ENCODE measurements around the gene ENHO. TPM values are rescaled to one million over a fixed set of nuclear protein-coding genes. Genes with fewer than 3 reads are reported as not detected.

The ENHO gene
- total RNA-seq, 2 experiments from 2014 or later, result 0.45 TPM; not detected in 1

DNA sequence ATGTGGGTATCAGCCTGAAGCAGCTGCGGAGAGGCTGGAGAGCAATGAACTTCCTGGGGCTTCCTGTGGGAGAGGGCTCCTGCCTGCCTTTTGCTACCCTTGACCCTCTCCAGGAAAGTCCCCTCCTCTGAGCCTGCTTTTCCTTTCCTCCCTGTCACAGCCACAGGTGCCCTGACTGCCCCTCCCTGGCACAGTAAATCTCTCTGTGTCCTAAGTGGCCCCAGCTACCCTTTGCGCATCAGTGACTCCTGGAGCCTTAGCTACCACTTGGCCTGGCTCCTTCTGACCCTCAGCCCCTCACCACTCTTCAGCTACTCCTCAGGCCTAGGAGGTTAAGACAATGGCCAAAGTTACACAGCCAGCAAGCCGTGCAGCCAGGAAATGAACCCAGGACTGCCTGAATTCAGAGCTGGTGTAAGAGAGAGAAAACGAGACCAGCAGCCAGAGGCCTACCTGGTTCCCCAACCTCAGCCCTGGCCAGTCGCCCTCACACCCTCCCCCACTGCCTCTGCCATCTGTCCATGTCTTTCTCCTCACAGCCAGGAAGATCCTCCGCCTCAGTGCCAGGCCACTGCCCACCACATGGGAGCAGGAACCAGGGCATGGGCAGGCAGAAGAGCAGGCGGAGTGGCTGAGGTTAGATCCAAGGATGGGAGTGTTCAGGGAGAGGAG is 48.2 kb upstream of the ENHO start:
- Histone ChIP-seq H3K27ac (ENCODE audit: low read depth in 1 of 2, low read length in 2 of 2) (no peak overlapping the region), H3K27me3 (ENCODE audit: control insufficient read depth in 1 of 2, insufficient read depth in 2 of 2, low read length in 2 of 2) (peaks cover 15% of the 10 kb centered on the region in 2 experiments), H3K4me3 (ENCODE audit: low read length) (no peak overlapping the region), H3K9me3 (ENCODE audit: control insufficient read depth in 1 of 2, insufficient read depth in 1 of 2, low read length in 2 of 2) (peaks cover 0 to 1% of the 10 kb centered on the region in 2 experiments), H3K36me3 (ENCODE audit: insufficient read depth, low read length) (no peaks in the 10 kb centered on the region), H3K4me1 (ENCODE audit: insufficient read depth, low read length) (no peaks in the 10 kb centered on the region)
- DNase-seq, result no peak
- no peak for ATAC-seq (ENCODE audit: poor library complexity)
- CTCF ChIA-PET, result no interaction called here
- H3K4me1 Mint-ChIP-seq (ENCODE audit: low read depth), result no peaks in the 10 kb centered on the region
- no peaks in the 10 kb centered on the region for H3K9me3 Mint-ChIP-seq
- no peak for TF ChIP-seq CTCF (IDR thresholded peaks at IDR 0.05)
- peaks cover 71% of the 10 kb centered on the region for H3K27me3 Mint-ChIP-seq
- H3K27ac Mint-ChIP-seq, result no peak overlapping the region
- intact Hi-C loops (cut with DNase I, micrococcal nuclease), result no loop called here
- POLR2A ChIA-PET, result no interaction called here
- H3K4me3 Mint-ChIP-seq, result no peak overlapping the region
- H3K36me3 Mint-ChIP-seq (ENCODE audit: low read depth), result no peaks in the 10 kb centered on the region

- Histone ChIP-seq H3K27ac (ENCODE audit: low read depth in 1 of 2, low read length in 2 of 2) (no peak overlapping the region), H3K27me3 (ENCODE audit: control insufficient read depth in 1 of 2, insufficient read depth in 2 of 2, low read length in 2 of 2) (peaks cover 12 to 15% of the 10 kb centered on the region in 2 experiments), H3K4me3 (ENCODE audit: low read length) (no peak overlapping the region), H3K36me3 (ENCODE audit: insufficient read depth, low read length) (no peaks in the 10 kb centered on the region), H3K4me1 (ENCODE audit: insufficient read depth, low read length) (no peaks in the 10 kb centered on the region), H3K9me3 (ENCODE audit: control insufficient read depth in 1 of 2, insufficient read depth in 1 of 2, low read length in 2 of 2) (no peaks in the 10 kb centered on the region)
- Mint-ChIP-seq H3K9me3 (no peaks in the 10 kb centered on the region), H3K4me3 (no peak overlapping the region), H3K27ac (no peak overlapping the region), H3K27me3 (peaks cover 70% of the 10 kb centered on the region), H3K36me3 (ENCODE audit: low read depth) (no peaks in the 10 kb centered on the region), H3K4me1 (ENCODE audit: low read depth) (no peaks in the 10 kb centered on the region)
- no peak for TF ChIP-seq CTCF (IDR thresholded peaks at IDR 0.05)
- DNase-seq, result no peak
- no peak for ATAC-seq (ENCODE audit: poor library complexity)
- intact Hi-C loops (cut with DNase I, micrococcal nuclease), result no loop called here
- CTCF ChIA-PET, result no interaction called here
- POLR2A ChIA-PET, result no interaction called here
Measured at GRCh38 chr9:34570376-34570775, 47.6 kb upstream of the ENHO start.

DNA sequence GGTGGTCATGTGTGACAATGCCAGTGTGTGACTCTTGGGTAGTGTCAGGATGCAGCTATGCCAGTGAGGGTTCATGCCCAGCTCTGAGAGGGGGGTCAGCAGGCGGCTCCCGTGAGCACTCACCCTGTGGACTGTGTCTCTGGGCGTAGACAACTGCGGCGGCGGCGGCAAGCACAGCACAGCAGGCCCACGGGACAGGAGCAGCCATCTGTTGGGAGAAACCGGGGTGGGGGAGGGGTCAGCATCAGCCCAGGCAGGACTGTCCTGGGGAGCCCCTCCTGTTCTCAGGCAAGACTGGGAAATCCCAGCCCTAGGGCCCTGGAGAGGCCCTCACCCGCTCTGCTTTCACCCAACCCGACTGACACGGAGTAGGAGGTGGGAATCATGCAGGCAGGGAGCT is 46.0 kb upstream of the ENHO start:
- Mint-ChIP-seq H3K4me1 (ENCODE audit: low read depth) (no peaks in the 10 kb centered on the region), H3K27me3 (peaks cover 70% of the 10 kb centered on the region), H3K36me3 (ENCODE audit: low read depth) (no peaks in the 10 kb centered on the region), H3K4me3 (no peak overlapping the region), H3K9me3 (no peaks in the 10 kb centered on the region), H3K27ac (no peak overlapping the region)
- no peaks in the 10 kb centered on the region for H3K36me3 ChIP-seq (ENCODE audit: insufficient read depth, low read length)
- TF ChIP-seq CTCF (IDR thresholded peaks at IDR 0.05), result no peak
- H3K27me3 ChIP-seq (ENCODE audit: control insufficient read depth in 1 of 2, insufficient read depth in 2 of 2, low read length in 2 of 2), result peaks cover 3 to 10% of the 10 kb centered on the region in 2 experiments
- ChIA-PET CTCF (no interaction called here), POLR2A (no interaction called here)
- ATAC-seq (ENCODE audit: poor library complexity) (no peak), DNase-seq (no peak)
- no peaks in the 10 kb centered on the region for H3K9me3 ChIP-seq (ENCODE audit: control insufficient read depth in 1 of 2, insufficient read depth in 1 of 2, low read length in 2 of 2)
- H3K27ac ChIP-seq (ENCODE audit: low read depth in 1 of 2, low read length in 2 of 2), result no peak overlapping the region
- intact Hi-C loops (cut with DNase I, micrococcal nuclease), result no loop called here
- no peak overlapping the region for H3K4me3 ChIP-seq (ENCODE audit: low read length)
- H3K4me1 ChIP-seq (ENCODE audit: insufficient read depth, low read length), result no peaks in the 10 kb centered on the region

Measured in CD4-positive, alpha-beta T cell (primary cell).